HUES6 (cell line): ENCODE data around the gene NTMT1.
A peak's percentile ranks its signal among the peaks of the same experiment; 100 is the strongest.

Experiments used
- H3K27ac ChIP-seq: 2 replicates; pipeline ENCODE4 v1.7.0; 2013; ENCODE audit warnings: low read depth, mild to moderate bottlenecking, low read length, inconsistent platforms
- H3K27me3 ChIP-seq: 2 replicates; pipeline ENCODE4 v1.6.1; 2013; ENCODE audit warnings: low read length; ENCODE audit not compliant: control insufficient read depth, insufficient read depth
- H3K36me3 ChIP-seq: 2 replicates; pipeline ENCODE4 v1.6.1; 2013; ENCODE audit warnings: low read length; ENCODE audit not compliant: control insufficient read depth, insufficient read depth
- H3K4me1 ChIP-seq: 2 replicates; pipeline ENCODE4 v1.6.1; 2013; ENCODE audit warnings: low read length; ENCODE audit not compliant: control insufficient read depth, insufficient read depth
- H3K4me3 ChIP-seq: 2 replicates; pipeline ENCODE4 v1.5.1; 2013; ENCODE audit warnings: low read depth, low read length
- H3K9ac ChIP-seq: one replicate; pipeline ENCODE4 v1.6.1; 2013; ENCODE audit warnings: mild to moderate bottlenecking, low read length
- H3K9me3 ChIP-seq: 2 replicates; pipeline ENCODE4 v1.6.1; 2013; ENCODE audit warnings: low read depth, low read length; ENCODE audit not compliant: control insufficient read depth, insufficient read depth

Gene NTMT1

DNA sequence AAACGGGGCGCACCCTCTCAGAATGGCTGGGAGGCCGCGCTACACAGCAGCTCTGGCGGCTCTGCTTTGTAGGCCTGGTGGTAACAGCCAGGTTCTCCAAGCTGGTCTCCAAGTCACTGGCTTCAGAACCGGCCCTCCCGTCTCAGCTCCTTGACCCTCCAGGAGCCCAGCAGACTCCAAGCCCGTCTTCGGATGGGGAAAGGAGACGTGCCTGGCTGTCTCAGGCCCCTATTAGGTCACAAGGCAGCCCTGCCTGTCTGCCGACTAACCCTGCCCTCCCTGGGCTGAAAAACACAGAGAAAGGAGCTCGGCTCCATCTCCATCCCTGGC, 13.8 kb downstream of the NTMT1 start:
- Histone ChIP-seq H3K27ac (no peak overlapping the region), H3K4me1 (peaks cover 12% of the 10 kb centered on the region), H3K9ac (no peak overlapping the region), H3K27me3 (no peaks in the 10 kb centered on the region), H3K36me3 (peaks cover 42% of the 10 kb centered on the region), H3K9me3 (no peaks in the 10 kb centered on the region), H3K4me3 (no peak overlapping the region)

DNA sequence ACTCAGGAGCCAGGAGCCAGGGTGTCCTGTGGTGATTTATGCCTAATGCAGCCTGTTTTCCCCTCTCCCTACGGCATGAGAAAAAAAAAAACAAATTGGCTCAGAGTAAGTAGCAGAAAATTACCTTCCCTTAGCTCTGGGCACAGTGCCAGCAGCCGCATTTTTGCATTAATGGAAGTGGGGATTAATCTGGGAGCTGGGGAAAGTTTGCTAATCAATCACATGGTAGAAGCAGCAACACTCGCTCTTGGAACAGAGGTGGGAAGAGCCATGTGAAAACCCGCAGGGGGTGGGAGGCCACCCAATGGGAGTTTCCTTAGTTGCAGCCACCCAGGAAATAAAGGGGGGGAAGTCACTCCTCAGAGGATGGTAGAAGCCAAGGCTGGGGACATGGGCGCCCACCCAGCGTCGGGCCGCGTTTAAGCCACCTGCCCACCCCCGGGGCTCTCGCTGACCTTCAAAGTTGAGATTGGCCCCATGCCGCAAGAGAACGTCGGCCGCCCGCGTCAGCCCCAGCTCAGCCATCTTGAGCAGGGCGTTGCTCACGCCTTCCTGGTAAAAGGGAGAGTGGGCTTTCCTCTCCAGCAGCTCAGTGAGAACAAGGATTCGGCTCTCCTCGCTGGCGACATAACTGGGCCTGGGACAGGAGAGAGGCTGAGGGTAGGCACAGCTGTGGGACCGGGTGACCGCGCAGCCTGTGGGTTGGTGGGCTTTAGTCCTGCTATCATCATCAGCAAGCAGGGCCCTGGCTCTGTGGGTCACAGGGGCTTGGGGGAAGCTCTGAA, 14.3 kb downstream of the NTMT1 start:
- Histone ChIP-seq H3K4me1 (peaks cover 12% of the 10 kb centered on the region), H3K9me3 (no peaks in the 10 kb centered on the region), H3K27me3 (no peaks in the 10 kb centered on the region), H3K36me3 (peaks cover 36% of the 10 kb centered on the region), H3K4me3 (peak overlapping the region; percentile 84), H3K27ac (no peak overlapping the region), H3K9ac (no peak overlapping the region)

DNA sequence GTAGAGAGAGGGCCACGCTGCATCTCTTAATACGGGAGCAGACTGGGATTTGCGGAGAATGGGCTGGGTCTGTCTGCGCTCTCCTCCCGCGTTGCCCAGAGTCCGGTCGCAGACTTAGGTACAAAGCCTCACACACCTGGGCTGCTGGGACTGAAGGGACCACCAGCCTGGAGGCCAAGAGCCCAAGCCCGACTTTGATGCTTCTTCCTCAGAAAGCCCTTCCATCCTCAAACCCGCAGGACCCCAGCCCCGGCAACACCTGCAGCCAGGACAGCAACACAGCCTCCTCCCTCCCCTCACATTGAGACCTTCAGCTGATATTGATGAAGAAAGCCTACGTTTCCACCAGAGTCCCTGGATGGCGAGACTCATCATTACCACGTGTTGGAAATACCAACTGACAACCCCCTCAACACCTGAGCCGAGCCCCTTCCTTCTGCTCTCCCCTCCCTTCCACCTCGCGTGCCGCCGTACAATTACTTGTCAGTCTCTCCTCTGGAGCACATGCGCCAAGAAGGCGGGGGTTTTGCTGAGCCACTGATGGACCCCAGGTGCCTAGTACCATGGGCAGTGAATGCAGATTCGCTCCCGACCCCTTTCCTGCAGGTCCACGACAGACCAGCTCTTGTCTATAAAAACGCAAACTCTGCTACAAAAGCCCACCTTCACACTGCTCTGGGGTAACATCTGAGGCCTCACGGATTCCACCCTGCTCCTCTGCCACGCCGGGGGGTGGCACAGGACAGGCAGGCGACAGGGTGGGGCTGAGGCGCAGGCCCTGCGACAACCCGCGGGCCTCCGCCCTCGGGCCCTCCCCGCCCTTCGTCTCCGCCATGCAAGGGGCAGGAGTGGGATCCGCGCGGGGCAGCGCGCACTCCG, 15.1 kb downstream of the NTMT1 start:
- Histone ChIP-seq H3K27ac (no peak overlapping the region), H3K36me3 (peaks cover 30% of the 10 kb centered on the region), H3K9me3 (no peaks in the 10 kb centered on the region), H3K27me3 (no peaks in the 10 kb centered on the region), H3K9ac (peak overlapping the region; percentile 84), H3K4me3 (peak overlapping the region; percentile 84), H3K4me1 (peaks cover 12% of the 10 kb centered on the region)

DNA sequence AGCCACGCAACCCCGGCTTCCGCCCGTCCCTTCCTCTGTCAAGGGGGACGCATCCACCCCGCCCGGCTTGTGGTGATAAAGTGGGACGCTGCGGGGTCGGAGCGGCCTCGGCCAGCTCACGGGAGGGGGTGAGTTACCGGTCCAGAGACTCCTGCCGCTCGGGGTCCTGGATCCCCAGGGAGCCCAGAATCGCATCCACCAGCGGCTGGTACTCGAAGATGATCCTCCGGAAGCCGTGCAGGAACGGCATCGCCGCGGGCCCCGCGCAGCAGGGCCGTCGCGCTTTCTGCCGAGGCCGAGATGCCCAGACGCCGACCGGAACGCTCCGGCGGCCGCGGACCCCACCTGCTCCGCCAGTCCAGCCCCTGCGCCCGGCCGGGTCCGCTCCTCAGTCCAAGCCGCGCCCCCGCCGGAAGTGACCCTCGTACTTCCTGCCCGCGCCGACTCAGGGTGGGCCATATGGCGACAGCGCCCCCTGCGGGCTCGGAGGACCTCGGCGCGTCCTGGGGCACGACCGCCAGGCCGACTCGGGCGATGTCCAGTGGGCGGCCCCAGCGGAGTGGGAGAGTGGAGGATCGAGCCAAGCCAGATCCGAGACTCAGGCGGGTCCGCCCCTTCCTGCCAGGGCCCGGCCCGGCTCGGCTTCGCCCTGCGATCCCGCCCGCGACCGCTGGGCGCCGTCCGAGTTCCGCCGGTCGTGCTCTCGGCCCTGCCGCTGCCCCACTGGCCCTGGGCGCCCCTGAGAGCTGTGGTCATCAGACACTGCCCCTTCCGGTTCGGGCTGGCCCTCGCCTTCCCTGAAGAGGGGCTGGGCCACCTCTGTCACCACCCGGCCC, 16.0 kb downstream of the NTMT1 start, which contains the start of gene ASB6:
Gene ASB6 (minus strand): TSS at position 402 of the 836 bp plus-strand sequence. CDS start 152 bp downstream, at position 250.
- Histone ChIP-seq H3K9ac (peak within 1 kb of the TSS; percentile 84), H3K36me3 (peaks cover 24% of the 10 kb centered on the region), H3K27ac (no peak within 1 kb of the TSS), H3K4me1 (peaks cover 12% of the 10 kb centered on the region), H3K4me3 (peak within 1 kb of the TSS; percentile 84), H3K9me3 (no peaks in the 10 kb centered on the region), H3K27me3 (no peaks in the 10 kb centered on the region)

DNA sequence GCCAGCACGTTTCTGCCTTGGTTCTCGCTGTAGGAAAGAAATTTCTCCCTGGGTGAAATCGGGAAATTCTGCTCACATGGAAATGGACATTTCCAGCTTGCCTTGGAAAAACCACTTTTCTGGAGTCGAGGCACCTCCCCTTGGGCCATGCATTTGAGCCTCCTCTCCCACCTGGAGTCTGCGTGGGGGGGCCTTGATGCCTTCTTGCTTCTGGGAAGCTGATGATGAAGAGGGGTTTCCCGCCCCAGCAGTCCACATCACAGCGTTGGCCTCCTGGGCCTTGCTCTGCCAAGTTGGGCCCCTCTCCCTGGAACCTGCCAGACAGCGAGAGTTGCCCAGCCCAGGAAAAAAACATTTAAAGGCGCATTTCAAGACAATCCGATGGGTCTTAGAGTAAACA, 17.7 kb downstream of the NTMT1 start:
- H3K4me3 ChIP-seq: no peak overlapping the region
- no peaks in the 10 kb centered on the region for H3K9me3 ChIP-seq
- H3K9ac ChIP-seq: no peak overlapping the region
- H3K36me3 ChIP-seq: peaks cover 7% of the 10 kb centered on the region
- no peaks in the 10 kb centered on the region for H3K27me3 ChIP-seq
- no peak overlapping the region for H3K27ac ChIP-seq
- peaks cover 15% of the 10 kb centered on the region for H3K4me1 ChIP-seq

DNA sequence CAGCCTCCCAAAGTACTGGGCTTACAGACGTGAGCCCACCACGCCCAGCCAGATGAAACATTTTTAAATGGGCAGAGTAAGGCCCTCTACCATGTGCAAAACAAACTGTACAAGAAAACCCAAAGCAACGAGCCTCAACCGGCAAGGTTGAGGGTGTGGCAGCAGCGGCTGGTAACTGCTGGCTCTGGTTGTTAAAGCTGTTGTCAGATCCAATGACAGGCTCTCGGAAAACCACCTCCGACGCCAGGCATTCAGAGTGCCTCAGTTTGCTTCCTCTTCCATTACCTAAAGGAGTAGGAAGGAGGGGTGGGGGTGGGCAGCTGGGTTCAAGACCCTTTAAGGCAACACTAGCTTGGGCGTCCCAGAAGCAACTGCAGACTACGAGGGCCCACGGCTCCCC, 18.4 kb downstream of the NTMT1 start:
- Histone ChIP-seq H3K27me3 (no peaks in the 10 kb centered on the region), H3K9me3 (no peaks in the 10 kb centered on the region), H3K36me3 (peaks cover under 1% of the 10 kb centered on the region; the same call in 1 of the 2 replicates), H3K9ac (no peak overlapping the region), H3K4me3 (no peak overlapping the region), H3K27ac (no peak overlapping the region), H3K4me1 (peaks cover 15% of the 10 kb centered on the region)

DNA sequence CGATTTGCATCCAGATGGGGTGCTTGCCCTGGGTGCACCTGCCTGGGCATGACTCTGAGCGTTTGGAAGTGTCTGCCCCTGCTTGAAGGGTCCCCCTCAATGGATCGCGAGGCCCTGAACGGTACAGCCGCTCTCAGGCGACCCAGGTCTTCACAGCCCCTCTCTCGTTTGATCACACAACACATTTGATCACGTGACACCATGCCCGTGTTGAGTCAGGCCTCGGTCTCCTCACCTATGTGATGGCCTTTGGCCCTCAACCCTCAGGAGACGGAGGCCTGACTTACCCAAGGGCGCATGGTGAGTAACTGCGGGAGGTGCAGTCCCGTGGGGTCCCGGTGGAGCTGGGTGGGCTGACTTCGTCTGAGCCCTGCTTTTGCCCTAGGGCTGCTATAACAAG, 18.9 kb downstream of the NTMT1 start:
- Histone ChIP-seq H3K27ac (no peak overlapping the region), H3K4me1 (peaks cover 15% of the 10 kb centered on the region), H3K27me3 (no peaks in the 10 kb centered on the region), H3K9me3 (no peaks in the 10 kb centered on the region), H3K36me3 (no peaks in the 10 kb centered on the region), H3K9ac (no peak overlapping the region), H3K4me3 (no peak overlapping the region)

DNA sequence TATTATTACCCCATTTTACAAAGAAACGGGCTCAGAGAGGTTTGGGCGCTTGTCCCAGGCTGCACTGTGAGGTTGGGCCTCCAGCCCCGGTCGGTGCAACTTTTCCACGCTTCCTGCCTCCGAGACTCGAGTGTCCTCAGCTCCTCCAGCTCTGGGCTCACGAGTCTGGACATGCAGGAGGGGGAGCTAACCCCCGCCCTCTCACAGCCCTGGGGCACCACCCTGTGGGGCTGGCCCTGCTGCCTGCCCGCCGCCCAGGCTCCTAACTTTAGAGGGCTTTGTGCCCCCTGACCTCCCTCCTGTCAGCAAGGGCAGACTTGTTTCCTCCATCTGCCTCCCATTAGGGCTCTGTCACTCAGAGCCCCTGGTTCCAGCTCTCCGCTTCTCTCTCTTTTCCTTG, 20.3 kb downstream of the NTMT1 start:
- Histone ChIP-seq H3K27me3 (no peaks in the 10 kb centered on the region), H3K36me3 (no peaks in the 10 kb centered on the region), H3K9ac (no peak overlapping the region), H3K4me1 (peaks cover 6% of the 10 kb centered on the region; the same call in 1 of the 2 replicates), H3K27ac (no peak overlapping the region), H3K9me3 (no peaks in the 10 kb centered on the region), H3K4me3 (no peak overlapping the region)

DNA sequence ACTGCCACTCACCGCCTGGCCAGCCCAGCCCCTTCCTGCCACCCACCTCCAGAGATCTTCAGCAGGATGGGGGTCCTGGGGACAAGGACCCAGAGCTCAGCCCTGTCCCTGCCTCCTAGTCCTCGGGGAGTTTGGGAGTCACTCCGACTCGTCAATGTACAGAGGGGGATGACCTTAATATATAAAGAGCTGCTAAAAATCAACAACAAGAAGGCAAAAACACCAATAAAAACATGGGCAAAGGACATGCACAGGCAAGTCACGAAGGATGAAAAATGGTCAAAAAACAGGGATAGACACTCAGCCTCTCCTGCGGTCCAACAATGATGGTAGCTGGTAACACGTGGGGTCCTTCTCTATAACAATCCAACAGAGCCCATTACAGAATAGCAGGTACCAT, 20.7 kb downstream of the NTMT1 start:
- Histone ChIP-seq H3K27me3 (no peaks in the 10 kb centered on the region), H3K9ac (no peak overlapping the region), H3K9me3 (no peaks in the 10 kb centered on the region), H3K27ac (no peak overlapping the region), H3K4me1 (peaks cover 6% of the 10 kb centered on the region; the same call in 1 of the 2 replicates), H3K4me3 (no peak overlapping the region), H3K36me3 (no peaks in the 10 kb centered on the region)

DNA sequence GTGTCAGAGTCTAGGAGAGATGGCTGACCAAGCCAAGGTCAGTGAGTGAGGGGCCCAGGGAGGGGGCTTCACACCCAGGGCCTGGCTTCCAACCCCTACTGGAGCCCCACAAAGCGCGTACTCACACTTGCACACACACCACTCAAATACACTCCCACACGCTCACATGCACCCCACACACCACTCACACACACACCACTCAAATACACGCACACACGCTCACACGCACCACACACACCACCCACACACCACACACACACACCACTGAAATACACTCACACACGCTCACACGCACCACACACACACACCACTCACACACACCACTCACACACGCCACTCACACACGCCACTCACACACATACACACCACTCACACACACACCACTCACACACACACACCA, 21.7 kb downstream of the NTMT1 start:
- H3K9ac ChIP-seq: no peak overlapping the region

More for the DNA sequence above, 21.7 kb downstream of the NTMT1 start:
- no peaks in the 10 kb centered on the region for H3K36me3 ChIP-seq
- no peak overlapping the region for H3K27ac ChIP-seq
- H3K4me3 ChIP-seq: no peak overlapping the region
- no peaks in the 10 kb centered on the region for H3K27me3 ChIP-seq
- H3K4me1 ChIP-seq: peaks cover 3% of the 10 kb centered on the region; the same call in 1 of the 2 replicates
- H3K9me3 ChIP-seq: no peaks in the 10 kb centered on the region
